Vagina (tissue), 2 donors: ENCODE measurements around the gene CENPVL2.

ENCODE experiments used
- POLR2A ChIP-seq, 2 donors: fragments of 450-650 bp; IDR thresholded peaks; one replicate each; pipeline ENCODE4 v1.6.1; 2017; ENCODE audit warnings: antibody characterized with exemption in 2 of 2, mild to moderate bottlenecking in 2 of 2, moderate library complexity in 2 of 2
- POLR2AphosphoS5 ChIP-seq, 2 donors: sonication (generic); formaldehyde crosslinking; IDR thresholded peaks; one replicate each; pipeline ENCODE4 v1.9.0; 2017; ENCODE audit warnings: antibody characterized with exemption in 2 of 2, mild to moderate bottlenecking in 2 of 2, low read depth in 1 of 2; ENCODE audit not compliant: insufficient read depth in 1 of 2
- TF ChIP-seq, protein P1 (sequence below), 3 experiments: fragments of 450-650 bp in 2 of 3; fragments of 200-600 bp in 1 of 3; sonication (generic) in 1 of 3; IDR thresholded peaks; one replicate each; pipeline ENCODE4 v1.5.1; 2017 to 2019; ENCODE audit warnings: antibody characterized with exemption in 3 of 3, mild to moderate bottlenecking in 2 of 3, moderate library complexity in 2 of 3

DNA sequence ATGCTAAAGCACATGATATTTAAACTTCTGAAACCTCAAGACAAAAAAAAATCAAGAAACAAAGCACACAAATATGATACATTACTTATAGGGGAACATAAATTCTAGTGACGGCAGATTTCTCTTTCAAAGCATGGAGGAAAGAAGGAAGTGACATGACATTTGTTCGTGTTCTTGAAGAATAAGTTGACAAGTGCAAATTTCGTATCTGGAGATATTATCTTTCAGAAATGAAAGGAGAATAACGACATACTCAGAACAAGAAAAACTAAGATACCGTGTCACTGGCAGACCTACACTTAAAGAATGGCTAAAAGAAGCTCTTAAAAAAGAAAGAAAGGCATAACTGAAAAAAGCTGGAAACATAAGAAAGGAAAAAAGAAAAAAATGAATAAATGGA lies 16.6 kb downstream of the CENPVL2 start:
- TF ChIP-seq POLR2A (IDR thresholded peaks at IDR 0.05): no peak
- TF ChIP-seq, protein P1, sequence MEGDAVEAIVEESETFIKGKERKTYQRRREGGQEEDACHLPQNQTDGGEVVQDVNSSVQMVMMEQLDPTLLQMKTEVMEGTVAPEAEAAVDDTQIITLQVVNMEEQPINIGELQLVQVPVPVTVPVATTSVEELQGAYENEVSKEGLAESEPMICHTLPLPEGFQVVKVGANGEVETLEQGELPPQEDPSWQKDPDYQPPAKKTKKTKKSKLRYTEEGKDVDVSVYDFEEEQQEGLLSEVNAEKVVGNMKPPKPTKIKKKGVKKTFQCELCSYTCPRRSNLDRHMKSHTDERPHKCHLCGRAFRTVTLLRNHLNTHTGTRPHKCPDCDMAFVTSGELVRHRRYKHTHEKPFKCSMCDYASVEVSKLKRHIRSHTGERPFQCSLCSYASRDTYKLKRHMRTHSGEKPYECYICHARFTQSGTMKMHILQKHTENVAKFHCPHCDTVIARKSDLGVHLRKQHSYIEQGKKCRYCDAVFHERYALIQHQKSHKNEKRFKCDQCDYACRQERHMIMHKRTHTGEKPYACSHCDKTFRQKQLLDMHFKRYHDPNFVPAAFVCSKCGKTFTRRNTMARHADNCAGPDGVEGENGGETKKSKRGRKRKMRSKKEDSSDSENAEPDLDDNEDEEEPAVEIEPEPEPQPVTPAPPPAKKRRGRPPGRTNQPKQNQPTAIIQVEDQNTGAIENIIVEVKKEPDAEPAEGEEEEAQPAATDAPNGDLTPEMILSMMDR (IDR thresholded peaks at IDR 0.05): no peak
- no peak for TF ChIP-seq POLR2AphosphoS5 (IDR thresholded peaks at IDR 0.05; ENCODE audit: insufficient read depth in 1 of 2, low read depth in 1 of 2)
